ENCODE data around the gene DPP4. TPM values are rescaled to one million over a fixed set of nuclear protein-coding genes. Genes with fewer than 3 reads are reported as not detected.

Gene DPP4
- total RNA-seq, 1 donor from 2014 or later: 65.8 TPM

DNA sequence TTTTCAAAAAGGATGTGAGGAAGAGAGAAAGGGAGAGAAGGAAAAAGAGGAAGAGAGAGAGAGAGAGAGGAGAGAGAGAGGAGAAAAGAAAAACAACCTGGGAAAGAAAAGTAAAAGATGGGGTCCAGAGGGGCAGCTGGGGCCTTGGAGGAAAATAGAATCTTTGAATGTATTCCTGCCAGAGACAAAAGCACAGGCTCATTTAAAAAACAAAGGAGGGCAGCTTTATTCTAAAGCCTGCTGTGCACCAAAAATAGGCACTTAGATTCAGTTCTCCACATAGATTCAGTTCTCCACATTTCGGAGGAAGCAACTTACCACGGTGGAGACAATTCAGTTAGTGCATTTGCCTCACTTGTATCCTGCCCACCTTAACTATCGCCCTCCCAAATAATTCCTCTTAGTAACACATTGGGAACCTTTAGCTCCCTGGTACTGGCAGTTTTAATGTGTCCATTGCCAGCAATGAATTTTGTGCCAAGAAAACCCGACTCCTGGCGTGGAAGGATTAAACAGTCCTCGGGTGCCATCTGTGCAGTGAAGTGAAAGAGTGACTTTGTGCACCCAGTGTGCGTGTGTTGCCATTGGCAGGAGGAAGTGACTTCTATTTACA is 71.3 kb downstream of the DPP4 start:
- no peaks in the 10 kb centered on the region for H3K27me3 Mint-ChIP-seq (ENCODE audit: low read depth)
- intact Hi-C loops (cut with micrococcal nuclease): no loop called here
- peaks cover 86% of the 10 kb centered on the region for H3K36me3 Mint-ChIP-seq (ENCODE audit: low read depth)
- no peak overlapping the region for H3K27ac Mint-ChIP-seq
- H3K9me3 Mint-ChIP-seq: peaks cover 5% of the 10 kb centered on the region
- no peak overlapping the region for H3K4me3 Mint-ChIP-seq (ENCODE audit: low read depth)
- H3K4me1 Mint-ChIP-seq (ENCODE audit: low read depth): peaks cover 58% of the 10 kb centered on the region
- no peak for DNase-seq (ENCODE audit: low spot score)

DNA sequence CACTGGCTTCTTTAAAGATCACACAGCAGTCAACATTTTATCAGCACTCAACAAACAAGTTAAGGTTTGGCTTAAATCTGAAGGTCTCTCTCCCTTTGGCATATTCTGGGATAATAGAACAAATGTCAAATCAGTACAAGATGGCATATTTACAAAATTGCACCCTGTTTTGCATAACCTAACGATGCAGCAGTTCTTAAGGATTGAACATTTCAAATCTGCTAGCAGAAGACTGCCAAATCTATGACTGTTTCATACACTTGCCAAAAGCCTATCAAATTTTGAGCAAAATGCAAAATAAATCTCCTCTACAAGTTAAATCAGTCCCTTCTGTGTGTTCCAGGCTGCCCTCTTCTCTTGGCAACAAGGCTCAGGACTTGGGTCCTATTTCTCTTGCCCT is 73.6 kb downstream of the DPP4 start:
- Mint-ChIP-seq H3K4me1 (ENCODE audit: low read depth) (peaks cover 64% of the 10 kb centered on the region), H3K4me3 (ENCODE audit: low read depth) (no peak overlapping the region), H3K9me3 (peaks cover 5% of the 10 kb centered on the region), H3K27me3 (ENCODE audit: low read depth) (no peaks in the 10 kb centered on the region), H3K36me3 (ENCODE audit: low read depth) (peaks cover 94% of the 10 kb centered on the region), H3K27ac (no peak overlapping the region)
- no peak for DNase-seq (ENCODE audit: low spot score)
- intact Hi-C loops (cut with micrococcal nuclease): no loop called here

DNA sequence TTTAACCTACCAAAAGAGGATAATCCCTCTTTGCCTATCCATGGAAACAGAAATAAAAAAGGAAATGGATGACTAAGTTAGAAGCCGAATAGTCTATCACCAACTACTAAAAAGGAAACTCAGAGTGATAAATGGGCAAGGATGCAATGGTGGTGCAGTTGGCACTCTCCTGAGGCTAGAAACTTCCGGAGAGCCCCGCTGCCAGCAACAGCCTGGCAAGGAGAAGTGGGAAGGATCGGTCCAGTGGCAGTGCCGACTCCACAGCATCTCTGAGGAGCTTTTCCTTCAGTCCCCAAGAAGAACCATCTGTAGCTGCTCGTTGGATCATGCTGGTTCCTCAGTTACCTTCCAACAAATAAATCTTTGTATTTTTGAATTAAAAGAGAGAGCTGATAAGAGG is 74.7 kb downstream of the DPP4 start:
- Mint-ChIP-seq H3K4me1 (ENCODE audit: low read depth) (peaks cover 69% of the 10 kb centered on the region), H3K4me3 (ENCODE audit: low read depth) (no peak overlapping the region), H3K9me3 (peaks cover 5% of the 10 kb centered on the region), H3K36me3 (ENCODE audit: low read depth) (peaks cover 98% of the 10 kb centered on the region), H3K27ac (no peak overlapping the region), H3K27me3 (ENCODE audit: low read depth) (no peaks in the 10 kb centered on the region)
- no peak for DNase-seq (ENCODE audit: low spot score)
- intact Hi-C loops (cut with micrococcal nuclease): loop anchor here (10.0 kb wide), 1 partner anchor 315 kb away; the partner anchor contains the start of gene IFIH1

- intact Hi-C loops (cut with micrococcal nuclease): loop anchor here (10.0 kb wide), 1 partner anchor 316 kb away; the partner anchor contains the start of gene IFIH1
- no peaks in the 10 kb centered on the region for H3K27me3 Mint-ChIP-seq (ENCODE audit: low read depth)
- H3K36me3 Mint-ChIP-seq (ENCODE audit: low read depth): peaks cover 95% of the 10 kb centered on the region
- H3K9me3 Mint-ChIP-seq: peaks cover 3% of the 10 kb centered on the region
- H3K4me1 Mint-ChIP-seq (ENCODE audit: low read depth): peaks cover 69% of the 10 kb centered on the region
- no peak for DNase-seq (ENCODE audit: low spot score)
- H3K27ac Mint-ChIP-seq: peak overlapping the region; percentile 11
- H3K4me3 Mint-ChIP-seq (ENCODE audit: low read depth): no peak overlapping the region
Observed at GRCh38 chr2:161998857-161999256, 75.2 kb downstream of the DPP4 start.

- Mint-ChIP-seq H3K4me3 (ENCODE audit: low read depth) (no peak overlapping the region), H3K27me3 (ENCODE audit: low read depth) (no peaks in the 10 kb centered on the region), H3K36me3 (ENCODE audit: low read depth) (peaks cover 90% of the 10 kb centered on the region), H3K27ac (peak overlapping the region; percentile 5), H3K9me3 (no peaks in the 10 kb centered on the region), H3K4me1 (ENCODE audit: low read depth) (peaks cover 72% of the 10 kb centered on the region)
- DNase-seq (ENCODE audit: low spot score): no peak
- intact Hi-C loops (cut with micrococcal nuclease): loop anchor here (10.0 kb wide), 1 partner anchor 317 kb away; the partner anchor contains the start of gene IFIH1
Observed at GRCh38 chr2:161997916-161998471, 76.0 kb downstream of the DPP4 start.

GRCh38 chr2:161995553-161996016 is 78.4 kb downstream of the DPP4 start:
- peak overlapping the region; percentile 92 for H3K27ac Mint-ChIP-seq
- intact Hi-C loops (cut with micrococcal nuclease): loop anchor here (2.0 to 10.0 kb wide), 2 partner anchors 63 to 319 kb away; partner anchors contain the start of gene IFIH1
- no peak for DNase-seq (ENCODE audit: low spot score)
- H3K9me3 Mint-ChIP-seq: no peaks in the 10 kb centered on the region
- peaks cover 71% of the 10 kb centered on the region for H3K4me1 Mint-ChIP-seq (ENCODE audit: low read depth)
- H3K27me3 Mint-ChIP-seq (ENCODE audit: low read depth): no peaks in the 10 kb centered on the region
- peaks cover 80% of the 10 kb centered on the region for H3K36me3 Mint-ChIP-seq (ENCODE audit: low read depth)
- H3K4me3 Mint-ChIP-seq (ENCODE audit: low read depth): peak overlapping the region; percentile 78

- DNase-seq (ENCODE audit: low spot score): no peak
- intact Hi-C loops (cut with micrococcal nuclease): loop anchor here (2.0 to 10.0 kb wide), 4 partner anchors 64 to 320 kb away; partner anchors contain the start of genes DPP4 and IFIH1
- Mint-ChIP-seq H3K27ac (peak overlapping the region; percentile 92), H3K9me3 (no peaks in the 10 kb centered on the region), H3K4me3 (ENCODE audit: low read depth) (peak overlapping the region; percentile 78), H3K27me3 (ENCODE audit: low read depth) (no peaks in the 10 kb centered on the region), H3K4me1 (ENCODE audit: low read depth) (peaks cover 71% of the 10 kb centered on the region), H3K36me3 (ENCODE audit: low read depth) (peaks cover 80% of the 10 kb centered on the region)
Observed at GRCh38 chr2:161994761-161995520, 79.1 kb downstream of the DPP4 start.

DNA sequence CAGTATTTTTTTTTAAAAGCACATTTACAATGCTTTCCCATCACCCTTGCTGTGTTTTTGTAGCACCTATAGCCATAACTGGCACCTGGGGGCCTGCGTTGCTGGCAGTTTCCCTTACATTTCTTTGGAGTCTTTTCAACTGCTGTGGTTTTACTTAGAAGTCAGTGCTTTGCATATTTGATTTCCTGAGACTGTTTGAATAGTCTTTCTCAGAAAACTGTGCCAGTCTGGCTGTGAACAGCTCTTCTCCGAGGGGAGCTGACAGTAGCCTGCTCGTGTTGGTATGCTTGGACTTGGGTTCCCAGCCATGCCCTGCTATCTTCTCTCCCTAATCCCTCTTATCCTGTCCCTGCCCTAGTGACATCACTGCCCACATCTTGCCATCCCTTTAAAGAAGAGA is 81.5 kb downstream of the DPP4 start:
- Mint-ChIP-seq H3K36me3 (ENCODE audit: low read depth) (peaks cover 76% of the 10 kb centered on the region), H3K4me3 (ENCODE audit: low read depth) (peak overlapping the region; percentile 76), H3K9me3 (no peaks in the 10 kb centered on the region), H3K4me1 (ENCODE audit: low read depth) (peaks cover 68% of the 10 kb centered on the region), H3K27ac (peak overlapping the region; percentile 95), H3K27me3 (ENCODE audit: low read depth) (no peaks in the 10 kb centered on the region)
- intact Hi-C loops (cut with micrococcal nuclease): loop anchor here (1.0 to 10.0 kb wide), 6 partner anchors 14 to 322 kb away; partner anchors contain the start of genes DPP4 and IFIH1
- peak; percentile 61 for DNase-seq (ENCODE audit: low spot score)

GRCh38 chr2:161991991-161992390 is 82.0 kb downstream of the DPP4 start:
- intact Hi-C loops (cut with micrococcal nuclease): loop anchor here (1.0 to 10.0 kb wide), 6 partner anchors 13 to 323 kb away; partner anchors contain the start of genes DPP4 and IFIH1

DNA sequence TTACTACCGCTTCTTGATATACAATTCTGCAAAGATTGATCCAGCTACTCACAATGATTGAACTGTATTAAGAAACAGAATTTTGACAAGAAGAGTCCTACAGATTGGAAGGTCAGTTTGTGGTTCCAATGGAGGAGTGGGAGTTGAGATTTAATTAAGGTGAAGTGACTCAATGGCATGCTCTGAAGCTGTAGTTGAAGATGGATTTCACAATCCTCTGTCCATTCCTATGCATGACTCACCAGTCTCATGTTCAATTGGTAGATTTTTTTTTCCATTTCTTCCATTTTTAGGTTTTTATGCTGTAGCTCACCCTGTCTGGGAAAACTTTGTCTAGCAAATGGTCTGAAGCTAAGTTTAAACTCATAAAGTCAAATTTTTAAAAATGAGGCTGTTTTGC is 83.3 kb downstream of the DPP4 start:
- H3K27ac Mint-ChIP-seq: peak overlapping the region; percentile 19
- DNase-seq (ENCODE audit: low spot score): no peak
- peaks cover 56% of the 10 kb centered on the region for H3K4me1 Mint-ChIP-seq (ENCODE audit: low read depth)
- no peaks in the 10 kb centered on the region for H3K27me3 Mint-ChIP-seq (ENCODE audit: low read depth)
- no peak overlapping the region for H3K4me3 Mint-ChIP-seq (ENCODE audit: low read depth)
- intact Hi-C loops (cut with micrococcal nuclease): loop anchor here (5.0 to 10.0 kb wide), 3 partner anchors 82 to 324 kb away; partner anchors contain the start of genes DPP4 and IFIH1
- peaks cover 73% of the 10 kb centered on the region for H3K36me3 Mint-ChIP-seq (ENCODE audit: low read depth)
- peaks cover 3% of the 10 kb centered on the region for H3K9me3 Mint-ChIP-seq

More at GRCh38 chr2:161991991-161992390, 82.0 kb downstream of the DPP4 start:
- Mint-ChIP-seq H3K4me3 (ENCODE audit: low read depth) (no peak overlapping the region), H3K4me1 (ENCODE audit: low read depth) (peaks cover 65% of the 10 kb centered on the region), H3K9me3 (no peaks in the 10 kb centered on the region), H3K27ac (no peak overlapping the region), H3K36me3 (ENCODE audit: low read depth) (peaks cover 74% of the 10 kb centered on the region), H3K27me3 (ENCODE audit: low read depth) (no peaks in the 10 kb centered on the region)
- no peak for DNase-seq (ENCODE audit: low spot score)

GRCh38 chr2:161990036-161990435 is 84.0 kb downstream of the DPP4 start:
- intact Hi-C loops (cut with micrococcal nuclease): loop anchor here (5.0 to 10.0 kb wide), 3 partner anchors 82 to 325 kb away; partner anchors contain the start of genes DPP4 and IFIH1
- Mint-ChIP-seq H3K4me3 (ENCODE audit: low read depth) (no peak overlapping the region), H3K27me3 (ENCODE audit: low read depth) (no peaks in the 10 kb centered on the region), H3K36me3 (ENCODE audit: low read depth) (peaks cover 67% of the 10 kb centered on the region), H3K4me1 (ENCODE audit: low read depth) (peaks cover 49% of the 10 kb centered on the region), H3K27ac (no peak overlapping the region), H3K9me3 (peaks cover 3% of the 10 kb centered on the region)
- no peak for DNase-seq (ENCODE audit: low spot score)

DNA sequence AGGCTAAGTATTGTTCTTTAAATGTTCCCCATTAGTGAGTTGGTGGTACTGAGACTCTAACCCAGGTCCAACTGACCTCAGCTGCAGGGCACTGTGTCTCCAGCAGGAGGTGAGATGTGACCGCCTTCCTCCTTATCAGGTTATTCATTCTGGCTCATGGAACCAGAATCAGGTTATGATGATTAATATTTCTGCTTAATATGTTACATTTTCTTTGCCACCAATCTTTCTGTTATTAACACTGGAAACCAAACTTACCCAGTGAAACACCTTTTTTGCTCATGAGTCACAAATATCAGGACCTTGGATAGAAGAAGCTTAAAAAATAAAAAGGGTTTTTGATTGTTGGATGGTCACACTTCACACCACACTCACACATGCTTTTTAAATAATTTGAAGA is 85.4 kb downstream of the DPP4 start:
- H3K27ac Mint-ChIP-seq: no peak overlapping the region
- H3K27me3 Mint-ChIP-seq (ENCODE audit: low read depth): no peaks in the 10 kb centered on the region
- peaks cover 57% of the 10 kb centered on the region for H3K36me3 Mint-ChIP-seq (ENCODE audit: low read depth)
- H3K9me3 Mint-ChIP-seq: peaks cover 3% of the 10 kb centered on the region
- peaks cover 38% of the 10 kb centered on the region for H3K4me1 Mint-ChIP-seq (ENCODE audit: low read depth)
- no peak for DNase-seq (ENCODE audit: low spot score)
- H3K4me3 Mint-ChIP-seq (ENCODE audit: low read depth): no peak overlapping the region
- intact Hi-C loops (cut with micrococcal nuclease): no loop called here

All from activated T-helper 2 cell treated with anti-CD3 and anti-CD28 coated beads, Interferon-gamma antibody, Interleukin-2, Interleukin-4, amounts not matched to agents 10 μg/mL and 5 μg/mL and 100 μg/mL, durations not matched to agents 14 hours and 24 hours and 36 hours (primary cell).